Panc1 (cell line): Measurements from ENCODE around the gene DSCAML1.

Source experiments
- CTCF ChIP-seq: fragments of 450-650 bp; IDR thresholded peaks from 2 replicates; pipeline ENCODE4 v1.5.1; 2017; ENCODE audit warnings: mild to moderate bottlenecking
- POLR2AphosphoS5 ChIP-seq: IDR thresholded peaks from 2 replicates; pipeline ENCODE4 v1.6.1; 2012; ENCODE audit warnings: mild to moderate bottlenecking, low read depth, low read length, moderate library complexity
- SIN3A ChIP-seq: IDR thresholded peaks from 2 replicates; pipeline ENCODE4 v1.6.1; 2012; ENCODE audit warnings: low read depth, mild to moderate bottlenecking, low read length, moderate library complexity, borderline replicate concordance; ENCODE audit not compliant: insufficient read depth
- TCF7L2 ChIP-seq: IDR thresholded peaks from 2 replicates; pipeline ENCODE4 v1.6.1; 2011; ENCODE audit warnings: mild to moderate bottlenecking, low read depth, low read length, inconsistent platforms
- TF ChIP-seq, protein P1 (sequence below), 2 experiments: IDR thresholded peaks; 2 replicates each; pipeline ENCODE4 v1.6.1; 2011 to 2012; ENCODE audit warnings: low read depth in 2 of 2, control low read depth in 1 of 2, low read length in 1 of 2, mild to moderate bottlenecking in 1 of 2, moderate library complexity in 1 of 2; ENCODE audit not compliant: insufficient read depth in 1 of 2

DNA sequence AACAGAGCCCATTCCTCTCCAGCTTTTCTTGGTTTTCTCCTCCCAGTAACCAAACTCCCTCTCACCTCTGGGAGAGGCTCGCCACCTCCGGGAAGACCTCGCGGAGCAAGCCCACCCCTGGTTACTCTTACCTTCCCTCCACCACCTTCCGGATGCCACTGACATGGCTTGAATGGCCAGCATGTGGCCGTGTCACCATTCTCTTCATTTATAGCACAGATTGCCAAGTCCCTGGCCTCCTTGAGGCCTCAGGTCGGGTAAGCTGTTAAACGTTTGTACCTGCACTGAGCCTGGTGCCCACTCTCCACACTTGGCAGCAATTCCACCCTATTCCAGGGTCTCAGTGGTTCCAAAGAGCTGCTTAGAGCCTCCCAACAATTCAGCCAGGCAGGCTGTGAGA lies 35.5 kb upstream of the DSCAML1 start:
- TF ChIP-seq CTCF (no peak), SIN3A (no peak), POLR2AphosphoS5 (no peak), TCF7L2 (no peak)
- TF ChIP-seq, protein P1, sequence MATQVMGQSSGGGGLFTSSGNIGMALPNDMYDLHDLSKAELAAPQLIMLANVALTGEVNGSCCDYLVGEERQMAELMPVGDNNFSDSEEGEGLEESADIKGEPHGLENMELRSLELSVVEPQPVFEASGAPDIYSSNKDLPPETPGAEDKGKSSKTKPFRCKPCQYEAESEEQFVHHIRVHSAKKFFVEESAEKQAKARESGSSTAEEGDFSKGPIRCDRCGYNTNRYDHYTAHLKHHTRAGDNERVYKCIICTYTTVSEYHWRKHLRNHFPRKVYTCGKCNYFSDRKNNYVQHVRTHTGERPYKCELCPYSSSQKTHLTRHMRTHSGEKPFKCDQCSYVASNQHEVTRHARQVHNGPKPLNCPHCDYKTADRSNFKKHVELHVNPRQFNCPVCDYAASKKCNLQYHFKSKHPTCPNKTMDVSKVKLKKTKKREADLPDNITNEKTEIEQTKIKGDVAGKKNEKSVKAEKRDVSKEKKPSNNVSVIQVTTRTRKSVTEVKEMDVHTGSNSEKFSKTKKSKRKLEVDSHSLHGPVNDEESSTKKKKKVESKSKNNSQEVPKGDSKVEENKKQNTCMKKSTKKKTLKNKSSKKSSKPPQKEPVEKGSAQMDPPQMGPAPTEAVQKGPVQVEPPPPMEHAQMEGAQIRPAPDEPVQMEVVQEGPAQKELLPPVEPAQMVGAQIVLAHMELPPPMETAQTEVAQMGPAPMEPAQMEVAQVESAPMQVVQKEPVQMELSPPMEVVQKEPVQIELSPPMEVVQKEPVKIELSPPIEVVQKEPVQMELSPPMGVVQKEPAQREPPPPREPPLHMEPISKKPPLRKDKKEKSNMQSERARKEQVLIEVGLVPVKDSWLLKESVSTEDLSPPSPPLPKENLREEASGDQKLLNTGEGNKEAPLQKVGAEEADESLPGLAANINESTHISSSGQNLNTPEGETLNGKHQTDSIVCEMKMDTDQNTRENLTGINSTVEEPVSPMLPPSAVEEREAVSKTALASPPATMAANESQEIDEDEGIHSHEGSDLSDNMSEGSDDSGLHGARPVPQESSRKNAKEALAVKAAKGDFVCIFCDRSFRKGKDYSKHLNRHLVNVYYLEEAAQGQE (IDR thresholded peaks at IDR 0.05; ENCODE audit: insufficient read depth in 1 of 2, low read depth in 2 of 2, low read length in 1 of 2), result no peak
